Endothelial cell of umbilical vein (primary cell): ENCODE measurements around the gene SLC22A4. TPM values are rescaled to one million over a fixed set of nuclear protein-coding genes. Genes with fewer than 3 reads are reported as not detected.

Experiments used
- BruUV-seq: library from RNA; stranded (reverse); fragments of 400-500 nt; replicated peaks from 2 replicates; lab custom pipeline; 2021; lab: Mats Ljungman, UMichigan
- CTCF ChIA-PET: fragments of 300-600, 350-600 bp; sonication (Branson Sonifier 250); formaldehyde crosslinking; loops from one replicate; lab custom pipeline; 2021; ENCODE audit warnings: antibody characterized with exemption, inconsistent platforms; lab: Charles Lee
- POLR2A ChIA-PET: fragments of 300-600, 350-600 bp; sonication (Branson Sonifier 250); formaldehyde crosslinking; loops from one replicate; lab custom pipeline; 2021; ENCODE audit warnings: antibody characterized with exemption, inconsistent platforms; lab: Charles Lee
- DNase-seq: peaks from one replicate; pipeline ENCODE4 v3.0.0-alpha.2; 2011; ENCODE audit warnings: low read depth, low spot score
- FAIRE-seq: peaks from 2 replicates; lab custom pipeline; 2011; peaks lifted over from hg19 to GRCh38; lab: Jason Lieb, UNC
- H2AFZ ChIP-seq: 2 replicates; pipeline ENCODE4 v1.6.0; 2012; ENCODE audit warnings: low read depth, low read length, control low read depth, inconsistent platforms
- H3K27ac ChIP-seq: 2 replicates; pipeline ENCODE4 v1.5.1; 2011; ENCODE audit warnings: low read depth, mild to moderate bottlenecking, control low read depth, low read length, moderate library complexity; ENCODE audit not compliant: insufficient read depth
- H3K27me3 ChIP-seq, 2 experiments: 2 replicates each; pipeline versions ENCODE4 v1.6.0 to v1.6.1; 2011; ENCODE audit warnings: low read length in 2 of 2, mixed read lengths in 1 of 2; ENCODE audit not compliant: control insufficient read depth in 2 of 2, insufficient read depth in 2 of 2
- H3K36me3 ChIP-seq, 2 experiments: 2 replicates in 1 of 2; 3 replicates in 1 of 2; pipeline ENCODE4 v1.5.1; 2011; ENCODE audit warnings: low read length in 2 of 2, mild to moderate bottlenecking in 1 of 2, moderate library complexity in 1 of 2; ENCODE audit not compliant: control insufficient read depth in 2 of 2, insufficient read depth in 2 of 2; ENCODE audit errors: extremely low read depth in 1 of 2
- H3K4me1 ChIP-seq: 3 replicates; pipeline ENCODE4 v1.5.1; 2011; ENCODE audit warnings: mild to moderate bottlenecking, low read length; ENCODE audit not compliant: control insufficient read depth, insufficient read depth; ENCODE audit errors: extremely low read depth
- H3K4me2 ChIP-seq: 2 replicates; pipeline ENCODE4 v1.6.1; 2011; ENCODE audit warnings: low read length, control low read depth, mixed read lengths; ENCODE audit not compliant: insufficient read depth
- H3K4me3 ChIP-seq, 3 experiments: fragments of 200-600 bp in 1 of 3; sonication (generic), shearing (Covaris generic) in 1 of 3; replicated peaks in 1 of 3; 2 replicates each; pipeline ENCODE4 v1.5.1; 2011 to 2016; ENCODE audit warnings: control low read depth in 3 of 3, low read length in 3 of 3, mild to moderate bottlenecking in 2 of 3, inconsistent platforms in 1 of 3, low read depth in 1 of 3, moderate library complexity in 1 of 3; ENCODE audit not compliant: insufficient read depth in 1 of 3
- H3K79me2 ChIP-seq: 2 replicates; pipeline ENCODE4 v1.6.0; 2012; ENCODE audit warnings: low read length, inconsistent platforms; ENCODE audit not compliant: control insufficient read depth, insufficient read depth
- H3K9ac ChIP-seq: replicated peaks from 2 replicates; pipeline ENCODE3; 2011; ENCODE audit warnings: low read length, control low read depth; ENCODE audit not compliant: insufficient read depth; ENCODE audit errors: extremely low read depth
- H3K9me1 ChIP-seq: replicated peaks from 3 replicates; pipeline ENCODE4 v1.6.0; 2011; ENCODE audit warnings: mild to moderate bottlenecking, low read length; ENCODE audit not compliant: control insufficient read depth, insufficient read depth; ENCODE audit errors: extremely low read depth
- H3K9me3 ChIP-seq: replicated peaks from 2 replicates; pipeline ENCODE4 v1.5.1; 2012; ENCODE audit warnings: low read length, inconsistent platforms; ENCODE audit not compliant: control insufficient read depth, insufficient read depth
- H4K20me1 ChIP-seq: replicated peaks from 2 replicates; pipeline ENCODE3; 2011; ENCODE audit warnings: mild to moderate bottlenecking, low read length; ENCODE audit not compliant: control insufficient read depth, insufficient read depth; ENCODE audit errors: extremely low read depth
- CTCF ChIP-seq, 2 donors: IDR thresholded peaks; 1 replicate in 1 of 2; 2 replicates in 1 of 2; pipeline ENCODE4 v1.5.1; 2011; ENCODE audit warnings: low read length in 2 of 2, mild to moderate bottlenecking in 2 of 2, moderate library complexity in 2 of 2, control low read depth in 1 of 2, inconsistent platforms in 1 of 2, low read depth in 1 of 2; ENCODE audit not compliant: insufficient read depth in 1 of 2; ENCODE audit errors: extremely low read depth in 1 of 2
- EZH2 ChIP-seq: IDR thresholded peaks from 2 replicates; pipeline ENCODE4 v1.6.1; 2012; ENCODE audit warnings: borderline replicate concordance, low read depth, mild to moderate bottlenecking, moderate library complexity, low read length, inconsistent platforms; ENCODE audit not compliant: severe bottlenecking
- FOS ChIP-seq: IDR thresholded peaks from 2 replicates; pipeline ENCODE4 v1.6.1; 2011; ENCODE audit warnings: mild to moderate bottlenecking, low read length, moderate library complexity, borderline replicate concordance; ENCODE audit not compliant: insufficient read depth
- POLR2A ChIP-seq: IDR thresholded peaks from 2 replicates; pipeline ENCODE4 v1.6.1; 2012; ENCODE audit warnings: low read depth, mild to moderate bottlenecking, control low read depth, low read length
- POLR2AphosphoS5 ChIP-seq: IDR thresholded peaks from 2 replicates; pipeline ENCODE4 v1.6.1; 2012; ENCODE audit warnings: low read depth, mild to moderate bottlenecking, control low read depth, low read length, moderate library complexity; ENCODE audit not compliant: insufficient read depth
- dilution Hi-C: fragments of 300-500 bp; cut with MboI; formaldehyde crosslinking; loops from one replicate; pipeline ENCODE4 v1.15.0; 2019; ENCODE audit warnings: low sequenced_read_pairs; ENCODE audit not compliant: extremely low pct_ligation_motif_present
- intact Hi-C: fragments of 100-400 bp; cut with micrococcal nuclease; formaldehyde crosslinking; loops from one replicate; pipeline ENCODE4 v1.10.0; 2022
- polyA plus RNA-seq, 4 experiments: library from polyadenylated mRNA; depleted of rRNA in 3 of 4; stranded (reverse) in 3 of 4; unstranded in 1 of 4; fragments of >200 nt; gene quantifications; 2 replicates each; pipeline versions ENCODE4 v1.2.1 to v1.2.3, GENCODE V29; 2011 to 2012; ENCODE audit warnings: missing spikeins in 1 of 4
- total RNA-seq: library from RNA; stranded (reverse); gene quantifications from 2 replicates; pipeline ENCODE4 v1.2.3, GENCODE V29; 2021

Gene SLC22A4
- total and polyA plus RNA-seq, 2 donors (not counting 3 experiments of a cell fraction or from before 2014, with no cell fraction given) = 4.9 to 6.9 TPM

- intact Hi-C loops = no loop called here
- CTCF ChIA-PET = interaction anchor here (0.6 to 2.2 kb wide), 4 partner anchors 10 to 134 kb away, joined by 3 to 8 read pairs (median 4); no protein-coding TSS in a partner anchor
- no peak for FAIRE-seq
Observed at GRCh38 chr5:132371603-132371994, 77.4 kb downstream of the SLC22A4 start.

More at GRCh38 chr5:132371603-132371994, 77.4 kb downstream of the SLC22A4 start:
- H3K36me3 ChIP-seq = no peaks in the 10 kb centered on the region
- H3K27me3 ChIP-seq = no peaks in the 10 kb centered on the region
- no peaks in the 10 kb centered on the region for H3K79me2 ChIP-seq
- H3K9ac ChIP-seq = no peak overlapping the region
- no peak for TF ChIP-seq CTCF (IDR thresholded peaks at IDR 0.05; ENCODE audit: extremely low read depth in 1 of 2, insufficient read depth in 1 of 2, low read depth in 1 of 2, low read length in 2 of 2)
- TF ChIP-seq FOS = no peak
- no peak for TF ChIP-seq POLR2AphosphoS5
- no peak for TF ChIP-seq POLR2A
- TF ChIP-seq EZH2 = no peak
- H4K20me1 ChIP-seq = no peaks in the 10 kb centered on the region
- DNase-seq = no peak
- H3K27ac ChIP-seq = no peak overlapping the region
- POLR2A ChIA-PET = no interaction called here
- H3K9me1 ChIP-seq = no peaks in the 10 kb centered on the region
- no peak overlapping the region for H3K4me2 ChIP-seq
- dilution Hi-C loops = no loop called here
- no peak overlapping the region for H2AFZ ChIP-seq
- no peaks in the 10 kb centered on the region for H3K9me3 ChIP-seq
- no peak overlapping the region for H3K4me3 ChIP-seq
- no TSS peak for BruUV-seq
- peaks cover 5% of the 10 kb centered on the region for H3K4me1 ChIP-seq
